NCI-H226 (cell line): ENCODE results near the gene LEP.

ENCODE experiments used
- DNase-seq: peaks from one replicate; pipeline ENCODE4 v3.0.0-alpha.2; 2015

LEP gene

GRCh38 chr7:128253701-128254100 is 12.6 kb downstream of the LEP start:
- DNase-seq, result no peak

GRCh38 chr7:128254470-128254869 is 13.4 kb downstream of the LEP start:
- no peak for DNase-seq

- no peak for DNase-seq
Measured at GRCh38 chr7:128255271-128255670, 14.2 kb downstream of the LEP start.

DNA sequence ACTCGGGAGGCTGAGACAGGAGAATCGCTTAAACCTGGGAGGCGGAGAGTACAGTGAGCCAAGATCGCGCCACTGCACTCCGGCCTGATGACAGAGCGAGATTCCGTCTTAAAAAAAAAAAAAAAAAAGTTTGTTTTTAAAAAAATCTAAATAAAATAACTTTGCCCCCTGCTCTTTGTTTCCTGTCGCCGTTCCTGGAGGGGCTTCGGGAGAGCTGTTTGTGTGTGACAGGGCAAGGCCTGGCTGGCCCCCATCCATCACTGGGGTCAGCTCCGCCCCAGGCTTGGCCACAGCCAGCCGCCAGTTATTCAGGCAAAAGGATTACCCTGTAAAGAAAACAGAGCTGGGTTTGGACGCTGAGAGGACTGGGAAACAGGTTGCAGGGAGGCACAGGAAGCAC is 16.4 kb downstream of the LEP start:
- no peak for DNase-seq

DNA sequence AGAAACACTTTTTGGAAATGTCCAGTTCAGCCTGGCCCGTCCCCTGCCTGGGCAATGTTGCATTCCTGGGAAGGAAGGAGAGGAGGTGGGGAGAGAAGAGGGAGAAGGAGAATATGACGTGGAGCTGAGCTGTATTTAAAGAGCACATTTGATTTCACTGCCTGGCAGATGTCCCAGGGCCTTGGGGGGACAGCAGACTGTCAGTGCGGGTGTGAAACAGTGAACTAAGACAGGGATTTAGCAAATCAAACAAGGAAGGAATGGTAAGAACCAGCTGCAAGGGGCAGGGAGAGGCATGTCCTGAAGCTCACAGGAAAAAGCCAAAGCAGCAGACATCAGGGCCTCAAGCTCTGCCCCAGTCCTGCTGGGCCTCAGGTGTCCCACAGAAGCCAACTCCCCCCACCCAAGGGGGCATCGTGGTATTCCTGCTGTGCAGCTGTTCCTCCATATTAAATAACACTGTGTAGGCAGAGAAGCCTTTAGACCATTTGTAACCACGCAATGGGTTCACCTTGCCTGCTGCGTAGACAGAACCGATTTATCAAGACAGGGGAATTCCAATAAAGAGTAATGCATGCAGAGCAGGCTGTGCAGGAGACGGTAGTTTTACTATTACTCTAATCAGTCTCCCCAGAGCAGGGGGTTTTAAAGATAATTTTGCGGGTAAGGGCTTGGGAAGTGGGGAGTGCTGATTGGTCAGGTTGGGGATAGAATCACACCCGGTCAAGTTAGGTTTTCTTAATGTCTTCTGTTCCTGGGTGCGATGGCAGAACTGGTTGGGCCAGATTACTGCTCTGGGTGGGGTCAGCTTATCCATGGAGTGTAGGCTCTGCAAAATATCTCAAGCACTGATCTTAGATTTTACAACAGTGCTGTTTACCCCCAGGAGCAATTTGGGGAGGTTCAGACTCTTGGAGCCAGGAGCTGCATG is 18.3 kb downstream of the LEP start:
- no peak for DNase-seq

GRCh38 chr7:128260069-128260795 is 19.2 kb downstream of the LEP start:
- no peak for DNase-seq

DNA sequence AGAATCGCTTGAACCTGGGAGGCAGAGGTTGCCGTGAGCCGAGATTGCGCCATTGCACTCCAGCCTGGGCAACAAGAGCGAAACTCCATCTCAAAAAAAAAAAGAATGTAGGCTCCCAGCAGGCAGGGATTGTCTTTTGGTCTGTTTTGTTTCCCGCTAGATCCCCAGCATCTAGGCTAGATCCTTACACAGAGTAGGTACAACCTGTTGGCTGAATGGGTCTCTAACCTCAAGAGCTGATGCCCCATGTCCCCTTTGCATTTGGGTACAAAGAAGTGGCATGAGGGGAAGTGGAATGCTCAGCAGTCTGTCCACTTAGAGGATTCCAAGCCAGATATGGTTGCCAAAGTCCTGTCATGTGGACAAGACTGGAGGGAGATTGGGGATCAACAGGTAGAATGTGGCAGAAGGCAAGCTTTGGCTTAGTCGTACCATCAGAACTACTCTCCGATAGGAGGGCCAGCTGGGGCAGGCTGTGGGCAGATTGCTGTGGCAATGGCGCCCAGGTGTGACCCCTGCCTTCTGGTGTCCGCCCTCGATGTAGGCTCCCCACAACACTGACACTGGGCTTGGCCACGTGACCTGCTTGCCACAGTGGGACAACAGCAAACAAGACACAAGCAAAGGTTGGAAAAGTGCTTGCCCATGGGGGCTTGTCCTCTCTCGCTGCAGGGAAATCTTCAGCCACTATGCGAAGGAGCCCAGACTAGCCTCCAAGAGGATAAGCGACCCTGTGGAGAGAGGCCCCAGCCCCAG is 21.4 kb downstream of the LEP start:
- no peak for DNase-seq

DNA sequence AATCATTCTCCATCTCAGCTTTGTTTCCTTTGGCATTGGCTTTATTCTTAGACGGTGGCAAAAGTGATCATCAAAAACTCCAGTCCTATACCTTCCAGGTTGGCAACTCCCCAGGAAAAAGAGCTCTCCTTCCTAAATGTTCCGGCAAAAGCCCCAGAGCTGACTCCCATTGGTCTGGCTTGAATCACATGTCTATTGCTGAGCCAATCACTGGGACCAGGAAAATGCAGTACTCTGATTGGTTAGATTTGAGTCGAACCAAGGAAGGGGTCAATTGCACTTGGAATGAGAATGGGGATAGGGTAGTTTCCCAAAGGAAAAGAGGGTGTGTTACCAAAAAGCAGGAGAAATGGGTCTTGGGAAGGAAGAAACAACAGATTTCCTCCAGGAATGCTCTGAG is 22.3 kb downstream of the LEP start:
- DNase-seq, result no peak

- no peak for DNase-seq
Measured at GRCh38 chr7:128264477-128264876, 23.4 kb downstream of the LEP start.

- DNase-seq, result no peak
Measured at GRCh38 chr7:128265156-128265905, 24.3 kb downstream of the LEP start.

GRCh38 chr7:128265906-128266300 is 24.8 kb downstream of the LEP start:
- DNase-seq, result no peak

DNA sequence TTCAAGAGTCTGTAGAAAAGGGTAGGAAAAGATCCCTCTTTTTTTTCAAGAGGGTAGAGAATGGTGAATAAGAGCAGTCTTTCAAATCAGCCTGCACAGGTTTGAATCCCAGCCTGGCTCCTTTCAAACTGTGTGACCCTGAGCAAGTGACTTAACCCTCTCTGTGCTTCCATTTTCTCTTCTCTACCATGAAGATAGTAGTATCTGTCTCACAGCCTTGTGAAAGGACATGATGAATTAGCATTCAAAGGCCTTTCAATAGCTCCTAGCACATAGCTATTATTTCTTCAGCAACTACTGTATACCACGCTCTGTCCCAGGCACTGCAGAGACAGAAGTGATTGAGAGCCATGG is 25.4 kb downstream of the LEP start:
- no peak for DNase-seq

DNA sequence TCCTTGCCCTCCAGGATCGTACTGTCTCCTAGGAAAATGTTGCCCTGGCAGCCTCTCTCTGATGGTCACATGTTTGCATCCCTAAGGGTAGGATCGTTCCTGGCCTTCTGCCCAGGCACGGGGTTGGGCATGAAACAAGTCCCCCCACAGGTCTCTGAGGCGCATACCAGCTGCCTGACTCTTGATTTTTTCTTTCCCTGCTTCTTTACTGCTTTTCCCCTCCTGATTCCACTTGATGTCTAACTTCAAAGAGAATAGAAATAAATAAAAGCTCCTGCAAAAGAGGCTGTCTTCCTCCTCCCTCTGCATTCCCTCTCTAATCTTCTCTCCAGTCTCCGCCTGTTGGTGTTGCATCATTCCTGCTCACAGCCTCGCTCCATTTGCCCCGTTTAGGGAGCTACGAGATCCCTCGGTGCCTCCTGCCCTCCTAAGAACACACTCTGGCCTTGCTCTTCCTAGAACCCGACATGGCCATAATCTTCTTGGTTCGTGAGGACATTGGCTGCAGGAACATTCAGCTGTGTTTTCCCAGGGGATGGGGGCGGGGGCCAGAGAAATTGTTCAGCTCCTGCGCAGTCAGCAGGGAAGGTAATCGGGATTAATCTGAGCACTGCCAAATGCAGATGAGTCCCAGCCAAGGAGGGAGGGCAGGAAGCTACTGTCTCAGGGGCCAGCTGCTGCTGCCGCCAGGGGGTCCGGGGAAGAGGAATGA is 26.0 kb downstream of the LEP start:
- peak; percentile 87 for DNase-seq

- DNase-seq, result peak; percentile 13
Measured at GRCh38 chr7:128267595-128267924, 26.5 kb downstream of the LEP start.

DNA sequence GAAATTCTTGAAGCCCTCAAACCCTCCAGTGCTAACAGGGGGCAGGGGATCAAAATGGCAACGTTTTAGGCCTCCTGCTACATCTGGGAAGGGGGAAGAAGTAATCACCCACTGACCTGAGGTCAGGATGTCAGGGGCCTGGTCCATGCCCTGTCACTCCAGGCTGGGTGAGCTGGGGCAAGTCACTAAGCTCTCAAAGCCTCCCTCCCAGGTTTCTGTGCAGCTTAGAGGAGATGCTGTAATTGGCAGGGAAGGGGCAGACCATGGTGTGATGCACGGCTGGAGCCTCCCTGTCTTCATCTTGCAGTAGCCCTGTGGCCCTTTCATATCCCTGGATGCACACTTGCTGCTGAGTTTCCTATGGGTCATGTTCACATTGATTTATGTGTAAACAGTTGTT is 27.2 kb downstream of the LEP start:
- DNase-seq, result no peak

DNA sequence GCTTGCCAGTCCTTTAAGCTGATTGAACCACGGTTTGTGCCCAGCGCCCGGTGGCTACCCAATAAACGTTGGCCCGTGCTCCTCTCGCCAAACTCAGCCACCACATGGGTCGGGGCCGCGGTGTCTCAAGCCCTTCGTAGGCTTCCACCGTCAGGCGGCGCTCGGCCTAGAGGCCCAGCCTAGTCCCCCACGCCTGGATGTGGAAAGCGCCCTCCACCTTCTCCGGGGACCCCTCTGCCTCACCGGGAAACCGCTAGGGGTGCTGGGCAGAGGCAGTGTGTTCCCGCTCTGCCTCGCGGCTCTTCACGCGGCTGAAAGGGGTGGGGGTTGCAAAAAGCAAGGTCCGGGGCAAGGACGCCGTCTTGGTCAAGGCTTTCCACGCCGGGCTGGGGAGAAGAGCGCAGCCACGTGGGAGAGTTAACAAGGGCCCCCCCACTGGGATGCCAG is 29.8 kb downstream of the LEP start:
- no peak for DNase-seq

DNA sequence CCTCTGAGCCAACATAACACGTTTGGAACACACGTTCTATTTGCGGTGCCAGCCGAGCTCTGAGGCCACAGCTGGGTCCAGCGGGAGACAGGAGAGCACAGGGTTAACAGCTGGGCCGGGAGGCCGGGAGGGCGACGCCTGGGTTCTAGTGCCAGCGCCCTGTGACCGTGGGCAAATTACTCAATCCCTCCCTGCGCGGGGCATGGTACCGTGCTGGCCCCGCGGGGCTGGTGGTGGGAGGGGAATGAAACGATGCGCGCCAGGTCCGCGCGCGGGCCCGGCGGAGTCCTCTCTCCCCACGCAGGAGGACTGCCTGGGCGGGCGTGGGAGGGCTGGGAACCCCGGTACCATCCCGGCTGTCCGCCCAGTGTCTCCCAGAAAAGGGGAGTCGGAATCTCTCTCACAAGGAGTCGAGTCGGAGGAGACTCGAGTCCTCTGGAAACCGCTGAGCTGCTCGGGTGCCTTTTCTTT is 30.4 kb downstream of the LEP start:
- no peak for DNase-seq

DNA sequence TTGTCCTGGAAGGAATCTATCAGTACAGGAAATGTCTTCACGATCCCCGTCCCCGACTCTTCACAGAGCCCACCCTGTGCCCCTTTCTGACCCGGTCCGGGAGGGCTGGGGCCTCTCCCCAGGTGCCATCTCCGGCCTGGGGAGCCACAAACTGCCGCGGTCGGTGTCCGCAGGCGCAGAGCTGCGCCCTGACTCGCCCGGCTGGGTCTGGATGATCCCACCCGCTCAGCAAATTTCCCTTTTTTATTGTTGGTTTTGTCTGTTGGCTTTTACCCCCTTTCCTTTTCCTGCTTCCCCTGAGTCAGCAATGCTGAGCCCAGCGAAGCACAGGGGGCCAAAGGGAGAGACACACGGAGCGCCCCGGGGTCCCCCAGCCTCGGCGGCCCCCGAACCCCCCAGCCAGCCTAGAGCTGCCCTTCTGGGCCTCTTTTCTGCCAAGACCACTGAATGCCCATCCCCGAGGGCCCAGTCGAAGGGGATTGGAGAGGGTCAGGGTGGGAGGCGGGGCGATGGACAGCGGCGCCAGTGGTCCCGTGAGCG is 30.9 kb downstream of the LEP start:
- no peak for DNase-seq

- DNase-seq, result no peak
Measured at GRCh38 chr7:128274246-128274883, 33.3 kb downstream of the LEP start.

- no peak for DNase-seq
Measured at GRCh38 chr7:128274884-128275603, 34.0 kb downstream of the LEP start.

DNA sequence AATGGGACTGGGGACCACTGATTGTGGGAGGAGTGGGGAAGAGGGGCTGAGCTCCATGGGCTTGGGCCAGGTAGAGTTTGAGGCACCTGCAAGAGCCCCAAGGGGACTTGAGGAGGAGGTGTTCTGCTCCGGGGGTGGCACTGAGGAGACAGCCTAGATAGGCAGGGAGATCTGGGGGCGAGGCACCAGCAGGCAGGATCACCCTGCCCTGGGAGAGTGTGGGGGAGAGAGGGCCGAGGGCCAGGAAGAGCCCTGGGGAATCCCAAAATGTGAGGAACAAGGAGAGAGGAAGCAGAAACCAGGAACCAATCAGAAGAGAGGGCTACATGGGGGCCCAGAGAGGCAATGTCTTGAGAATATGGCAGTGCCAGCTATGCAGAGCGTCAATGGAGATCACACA is 34.6 kb downstream of the LEP start:
- no peak for DNase-seq
